ENCODE results near the gene KRTAP10-1. TPM values are rescaled to one million over a fixed set of nuclear protein-coding genes. Genes with fewer than 3 reads are reported as not detected.

The KRTAP10-1 gene
- total RNA-seq, 2 experiments from 2014 or later: not detected

GRCh38 chr21:44530903-44531605 is 8.9 kb downstream of the KRTAP10-1 start:
- ChIA-PET POLR2A (no interaction called here), CTCF (no interaction called here)

DNA sequence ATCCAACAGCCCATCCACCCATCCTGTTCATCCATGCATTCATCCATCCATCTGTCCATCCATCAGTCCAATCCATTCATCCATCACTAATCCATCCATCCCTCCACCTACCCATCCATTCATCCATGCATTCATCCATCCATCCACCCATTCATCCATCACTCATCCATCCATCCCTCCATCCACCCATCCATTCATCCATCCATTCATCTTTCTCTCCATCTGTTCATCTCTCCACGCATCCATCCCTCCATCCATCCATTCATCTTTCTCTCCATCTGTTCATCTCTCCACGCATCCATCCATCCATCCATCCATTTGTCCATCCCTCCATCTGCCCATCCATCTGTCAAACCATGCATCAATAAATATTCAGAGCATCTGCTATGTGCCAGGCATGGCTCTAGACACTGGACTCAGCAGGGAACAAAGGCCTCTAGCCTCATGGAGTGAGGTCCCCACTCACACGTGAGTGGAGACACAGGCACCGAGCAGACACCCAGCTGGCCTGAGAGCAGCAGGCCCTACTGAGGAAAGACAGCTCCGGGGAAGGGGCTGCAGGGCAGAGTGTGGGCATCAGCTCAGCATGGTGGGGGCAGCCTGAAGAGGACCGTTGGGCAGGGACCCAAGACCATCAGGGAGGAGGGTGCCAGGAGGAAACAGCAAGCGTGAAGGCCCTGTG is 9.6 kb downstream of the KRTAP10-1 start:
- CTCF ChIA-PET: no interaction called here
- POLR2A ChIA-PET: no interaction called here

- ChIA-PET CTCF (no interaction called here), POLR2A (no interaction called here)
Observed at GRCh38 chr21:44529503-44530125, 10.4 kb downstream of the KRTAP10-1 start.

- ChIA-PET CTCF (no interaction called here), POLR2A (no interaction called here)
Observed at GRCh38 chr21:44529011-44529421, 11.0 kb downstream of the KRTAP10-1 start.

DNA sequence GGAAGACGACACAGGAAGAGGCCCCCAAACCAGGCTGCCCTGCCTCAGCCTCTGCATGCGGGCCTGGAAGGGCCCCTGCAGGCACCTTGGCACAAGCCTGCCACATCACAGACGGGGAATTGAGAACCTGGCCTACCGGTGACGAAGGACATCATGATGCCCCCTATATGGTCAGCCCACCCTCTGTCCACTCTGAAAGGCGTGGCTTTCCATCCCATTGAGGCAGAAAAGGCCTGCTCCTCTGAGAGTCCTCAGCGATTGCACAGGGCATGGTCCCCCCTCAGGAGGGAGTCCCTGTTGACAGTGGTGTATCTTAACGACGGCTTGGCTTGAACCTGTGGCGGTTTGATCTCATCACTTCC is 11.4 kb downstream of the KRTAP10-1 start:
- ChIA-PET CTCF (no interaction called here), POLR2A (no interaction called here)

DNA sequence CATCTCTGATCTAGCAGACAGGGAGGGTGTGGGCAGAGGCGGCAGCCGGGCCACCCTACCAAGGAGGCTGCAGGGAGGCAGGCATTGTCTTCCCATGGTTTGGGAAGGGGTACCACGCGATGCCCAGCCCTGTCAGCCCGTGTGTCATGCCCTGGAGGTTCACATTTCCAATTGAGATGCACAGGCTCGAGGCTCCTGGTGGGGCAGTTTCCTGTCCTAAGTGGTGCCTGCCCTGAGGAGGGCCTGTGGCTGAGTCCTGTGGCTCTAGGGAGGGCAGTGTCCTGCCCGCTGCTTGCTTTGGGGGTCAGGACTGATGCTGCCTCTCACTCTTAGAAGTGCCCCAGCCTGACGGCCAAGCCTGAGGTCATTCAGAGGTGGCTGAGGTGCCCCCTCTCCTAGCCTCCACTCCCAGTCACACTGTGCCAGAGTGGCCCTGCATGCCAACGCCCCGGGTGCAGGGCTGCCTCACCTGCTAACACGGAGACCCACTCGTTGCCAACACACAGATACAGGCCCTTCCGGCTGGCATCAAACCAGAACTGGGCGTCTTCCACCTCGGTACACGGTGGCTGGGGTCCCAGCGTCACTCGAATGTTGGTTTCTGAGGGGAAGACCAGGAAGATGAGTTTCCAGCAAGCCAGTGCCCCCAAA is 11.9 kb downstream of the KRTAP10-1 start:
- CTCF ChIA-PET: no interaction called here
- POLR2A ChIA-PET: no interaction called here

DNA sequence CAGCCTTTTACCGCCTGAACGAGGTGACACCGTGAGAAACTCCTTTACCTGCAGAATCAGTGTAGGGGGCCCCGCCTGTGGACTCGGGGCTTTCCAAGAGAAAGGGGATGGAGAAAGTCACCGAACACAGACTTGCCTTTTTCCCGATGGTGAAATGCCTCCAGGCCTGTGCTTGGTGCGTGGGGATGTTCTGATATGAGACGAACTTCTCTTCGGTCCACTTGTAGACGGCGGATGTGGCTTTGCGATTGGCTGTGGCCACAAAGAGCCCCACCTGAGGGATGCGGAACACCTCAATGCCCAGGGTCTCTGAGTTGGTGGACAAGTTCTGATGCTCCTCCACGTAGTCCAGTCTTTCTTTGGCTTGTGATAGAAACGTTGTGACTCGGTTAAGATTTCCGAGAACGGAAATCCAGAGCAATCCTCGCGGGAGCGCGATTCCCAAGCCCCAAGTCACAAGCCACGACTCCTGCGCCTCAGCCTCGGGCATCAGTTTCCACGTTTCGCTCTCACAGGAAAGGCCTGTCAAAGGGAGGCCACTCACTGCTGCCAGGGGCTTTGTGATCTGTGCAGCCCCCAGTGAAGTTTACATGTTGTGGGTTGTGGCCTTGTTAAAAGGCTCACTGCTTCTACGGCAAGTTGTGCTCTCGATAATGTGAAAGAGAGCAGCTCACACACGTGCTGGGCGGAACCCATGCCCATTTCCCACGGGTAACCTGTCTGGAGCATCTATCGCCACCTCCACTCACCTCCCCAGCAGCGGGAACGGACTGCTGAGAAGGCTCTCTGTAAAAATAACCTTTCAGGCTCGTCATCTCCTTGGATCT is 12.6 kb downstream of the KRTAP10-1 start:
- CTCF ChIA-PET: no interaction called here
- POLR2A ChIA-PET: no interaction called here

GRCh38 chr21:44526096-44526997 is 13.6 kb downstream of the KRTAP10-1 start:
- ChIA-PET CTCF (interaction anchor here (0.5 kb wide), 1 partner anchor 229 kb away, joined by 3 read pairs; no protein-coding TSS in a partner anchor), POLR2A (no interaction called here)

DNA sequence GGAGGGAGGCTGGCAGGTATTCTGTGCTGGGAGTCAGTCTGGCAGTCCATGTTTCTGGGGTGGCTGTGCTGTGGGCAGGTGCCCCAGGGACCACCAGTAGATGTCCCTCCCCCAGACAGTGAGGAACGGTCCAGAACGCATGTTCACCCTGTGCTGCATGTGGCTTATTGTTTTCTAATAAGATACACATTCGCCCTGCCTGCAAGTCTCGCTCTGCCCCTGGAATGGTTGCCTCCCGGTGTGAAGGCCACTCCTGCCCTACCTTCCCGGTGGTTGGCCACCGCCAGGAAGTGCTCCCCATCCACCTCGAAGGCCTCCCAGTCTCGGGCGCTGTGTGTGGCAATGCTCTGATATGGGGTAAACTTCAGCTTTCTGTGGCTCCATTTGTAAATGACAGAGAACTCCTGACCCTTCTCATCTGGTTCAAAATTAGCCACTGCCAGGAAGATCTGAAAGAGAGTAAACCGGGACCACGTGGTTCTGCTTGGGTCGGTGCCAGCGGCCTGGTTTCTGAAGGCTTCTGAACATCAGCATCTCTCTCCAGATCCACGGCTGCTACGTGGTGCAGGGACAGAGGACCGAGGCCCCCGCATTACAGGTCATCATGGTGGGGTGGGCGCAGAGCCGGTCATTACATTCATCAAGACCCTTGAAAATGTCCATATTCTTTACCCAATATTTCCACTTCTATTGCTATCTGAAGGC is 14.5 kb downstream of the KRTAP10-1 start:
- ChIA-PET CTCF (interaction anchor here (0.5 kb wide), 1 partner anchor 230 kb away, joined by 3 read pairs; no protein-coding TSS in a partner anchor), POLR2A (no interaction called here)

DNA sequence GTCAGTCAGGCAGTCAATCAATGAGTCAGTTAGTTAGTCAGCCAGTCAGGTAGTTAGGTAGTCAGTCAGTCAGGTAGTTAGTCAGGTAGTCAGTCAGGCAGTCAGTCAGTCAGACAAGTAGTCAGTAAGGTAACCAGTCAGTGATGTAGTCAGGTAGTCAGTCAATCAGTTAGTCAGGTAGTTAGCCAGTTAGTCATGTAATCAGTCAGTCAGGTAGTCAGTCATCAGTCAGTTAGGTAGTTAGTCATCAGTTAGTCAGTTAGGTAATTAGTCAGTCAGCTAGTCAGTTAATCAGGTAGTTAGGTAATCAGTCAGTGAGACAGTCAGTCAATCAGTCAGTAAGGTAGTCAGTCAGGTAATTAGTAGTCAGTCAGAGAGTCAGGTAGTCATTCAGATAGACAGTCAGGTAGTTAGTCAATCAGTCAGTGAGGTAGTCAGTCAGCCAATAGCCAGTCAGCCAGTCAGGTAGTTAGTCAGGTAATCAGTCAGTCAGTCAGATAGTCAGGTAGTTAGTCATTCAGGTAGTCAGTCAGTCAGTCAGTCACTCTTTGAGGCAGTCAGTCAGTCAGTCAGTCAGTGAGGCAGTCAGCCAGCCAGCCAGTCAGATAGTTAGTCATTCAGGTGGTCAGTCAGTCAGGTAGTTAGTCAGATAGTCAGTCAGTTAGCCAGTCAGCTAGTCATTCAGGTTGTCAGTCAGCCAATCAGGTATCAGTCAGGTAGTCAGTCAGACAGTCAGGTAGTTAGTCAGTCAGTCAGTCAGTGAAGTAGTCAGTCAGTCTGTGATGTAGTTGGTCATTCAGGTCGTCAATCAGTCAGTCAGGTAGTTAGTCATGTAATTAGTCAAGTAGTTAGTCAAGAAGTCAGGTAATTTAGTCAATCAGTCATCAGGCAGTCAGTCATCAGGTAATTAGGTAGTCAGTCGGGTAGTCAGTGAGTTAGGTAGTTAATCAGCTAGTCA is 15.3 kb downstream of the KRTAP10-1 start:
- ChIA-PET POLR2A (no interaction called here), CTCF (no interaction called here)

- ChIA-PET CTCF (no interaction called here), POLR2A (no interaction called here)
Observed at GRCh38 chr21:44523567-44524413, 16.2 kb downstream of the KRTAP10-1 start.

DNA sequence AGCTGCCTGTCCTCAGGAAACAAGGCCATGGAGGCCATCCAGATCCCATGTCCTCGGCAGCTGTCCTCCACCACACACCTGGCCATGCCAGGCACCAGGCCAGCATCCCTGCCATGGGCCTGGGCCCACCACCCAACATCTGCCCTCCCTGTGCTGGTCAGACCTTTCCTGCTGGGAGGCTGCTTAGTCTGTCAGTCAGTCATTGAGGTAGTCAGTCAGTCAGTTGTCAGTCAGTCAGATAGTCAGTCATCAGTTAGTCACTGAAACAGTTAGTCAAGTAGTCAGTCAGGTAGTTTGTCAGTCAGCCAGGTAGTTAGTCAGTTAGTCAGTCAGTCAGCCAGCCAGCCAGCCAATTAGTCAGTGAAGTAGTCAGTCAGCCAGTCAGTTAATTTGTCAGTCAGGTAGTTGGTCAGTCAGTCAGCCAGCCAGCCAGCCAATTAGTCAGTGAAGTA is 17.2 kb downstream of the KRTAP10-1 start:
- ChIA-PET CTCF (no interaction called here), POLR2A (no interaction called here)

GRCh38 chr21:44521928-44522752 is 17.9 kb downstream of the KRTAP10-1 start:
- ChIA-PET POLR2A (no interaction called here), CTCF (no interaction called here)

DNA sequence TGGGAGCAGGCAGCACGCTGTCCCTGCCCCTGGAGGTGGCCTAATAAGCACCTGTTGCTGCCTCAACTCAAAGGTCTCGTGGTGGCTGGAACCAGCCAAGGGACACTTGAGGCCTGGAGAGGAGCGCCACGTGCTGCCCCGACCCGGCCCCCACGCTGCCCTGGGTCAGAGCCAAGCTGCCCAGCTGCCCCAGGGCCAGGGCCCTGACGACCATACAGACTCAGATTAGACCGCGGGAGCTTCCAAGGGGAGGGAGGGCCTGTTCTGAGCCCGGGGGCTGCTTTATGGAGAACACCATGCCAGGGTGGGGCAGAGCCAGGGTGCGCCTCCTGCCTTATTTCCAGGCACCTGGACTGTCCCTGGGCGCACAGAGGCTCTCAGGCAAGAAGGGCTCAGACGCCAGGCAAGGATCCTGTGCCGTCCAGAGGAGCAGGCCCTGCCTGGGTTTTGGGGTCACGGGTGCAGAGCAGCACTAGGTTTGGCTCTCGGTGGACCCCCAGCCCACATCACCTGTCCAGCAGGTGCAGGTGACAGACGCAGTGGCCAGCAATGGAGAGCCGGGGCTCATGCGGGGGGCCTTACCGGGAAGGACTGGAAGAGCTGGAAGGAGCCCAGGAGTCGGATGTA is 18.6 kb downstream of the KRTAP10-1 start:
- CTCF ChIA-PET: no interaction called here
- POLR2A ChIA-PET: no interaction called here
